GM21367 (cell line): Measurements from ENCODE around the gene IGSF9B.

Experiments used
- ATAC-seq: cut with Tn5 transposase; IDR thresholded peaks from one replicate; pipeline ENCODE4 v1.9.1; 2021; ENCODE audit not compliant: unreplicated experiment

The IGSF9B gene

DNA sequence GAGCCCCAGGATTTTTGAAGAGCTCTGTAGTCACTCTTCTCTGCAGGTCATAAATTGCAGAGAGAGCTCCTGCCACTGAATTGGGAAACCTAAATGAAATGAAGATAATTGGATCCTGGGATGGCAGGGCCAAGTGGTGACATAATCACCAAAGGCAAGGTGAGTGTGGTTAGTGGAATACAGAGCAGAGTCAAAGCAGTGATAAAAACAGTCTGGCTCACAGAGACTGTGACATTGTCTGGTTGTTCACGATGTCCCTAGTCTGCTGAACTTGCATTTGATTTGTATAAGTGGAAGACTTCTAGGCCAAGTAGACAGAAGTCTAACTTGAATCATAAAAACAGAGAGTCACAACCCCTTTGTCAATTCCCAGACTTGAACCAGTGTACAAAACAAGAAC lies 84.6 kb downstream of the IGSF9B start:
- ATAC-seq: no peak

GRCh38 chr11:133867456-133867855 lies 89.3 kb downstream of the IGSF9B start:
- ATAC-seq: no peak

GRCh38 chr11:133865466-133865865 lies 91.3 kb downstream of the IGSF9B start:
- no peak for ATAC-seq

DNA sequence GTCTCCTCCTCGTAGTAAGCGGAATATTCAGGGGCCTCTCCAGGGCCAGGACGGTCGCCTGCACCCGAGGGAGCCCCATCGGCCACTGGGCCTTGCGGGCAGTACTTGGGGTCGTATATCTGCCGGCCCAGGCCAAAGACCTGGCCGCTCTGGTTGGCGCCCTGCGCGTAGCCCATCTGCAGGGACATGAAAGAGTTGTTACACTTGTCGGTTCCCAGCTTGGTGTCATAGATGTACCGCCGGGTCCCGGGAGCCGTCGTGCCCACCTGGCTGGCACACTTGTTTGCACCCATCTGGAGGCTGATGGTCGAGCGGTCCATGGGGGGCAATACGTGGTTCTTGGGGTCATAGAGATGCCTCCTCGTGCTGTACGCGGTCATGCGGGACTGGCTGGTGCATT lies 92.0 kb downstream of the IGSF9B start:
- no peak for ATAC-seq

DNA sequence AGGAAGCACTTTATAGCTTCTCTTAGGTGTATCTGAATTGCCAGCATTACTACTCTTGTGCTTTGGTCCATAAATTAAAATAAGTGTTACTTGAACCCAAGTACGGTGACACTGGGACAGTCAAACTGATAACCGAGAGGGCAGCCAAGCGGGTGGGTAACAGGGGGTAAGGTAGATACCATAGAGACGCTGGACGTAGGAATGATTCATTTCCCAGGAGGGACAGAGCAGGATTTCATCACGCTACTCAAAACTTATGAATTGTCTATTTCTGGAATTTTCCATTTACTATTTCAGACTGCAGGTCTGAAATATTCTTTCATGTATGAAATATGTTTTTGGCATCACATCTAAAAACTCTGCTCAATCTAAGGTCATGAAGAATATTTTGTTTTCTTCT lies 96.6 kb downstream of the IGSF9B start:
- no peak for ATAC-seq
